Measurements from ENCODE around the gene ZSCAN9.
A peak's percentile ranks its signal among the peaks of the same experiment; 100 is the strongest.

The ZSCAN9 gene

DNA sequence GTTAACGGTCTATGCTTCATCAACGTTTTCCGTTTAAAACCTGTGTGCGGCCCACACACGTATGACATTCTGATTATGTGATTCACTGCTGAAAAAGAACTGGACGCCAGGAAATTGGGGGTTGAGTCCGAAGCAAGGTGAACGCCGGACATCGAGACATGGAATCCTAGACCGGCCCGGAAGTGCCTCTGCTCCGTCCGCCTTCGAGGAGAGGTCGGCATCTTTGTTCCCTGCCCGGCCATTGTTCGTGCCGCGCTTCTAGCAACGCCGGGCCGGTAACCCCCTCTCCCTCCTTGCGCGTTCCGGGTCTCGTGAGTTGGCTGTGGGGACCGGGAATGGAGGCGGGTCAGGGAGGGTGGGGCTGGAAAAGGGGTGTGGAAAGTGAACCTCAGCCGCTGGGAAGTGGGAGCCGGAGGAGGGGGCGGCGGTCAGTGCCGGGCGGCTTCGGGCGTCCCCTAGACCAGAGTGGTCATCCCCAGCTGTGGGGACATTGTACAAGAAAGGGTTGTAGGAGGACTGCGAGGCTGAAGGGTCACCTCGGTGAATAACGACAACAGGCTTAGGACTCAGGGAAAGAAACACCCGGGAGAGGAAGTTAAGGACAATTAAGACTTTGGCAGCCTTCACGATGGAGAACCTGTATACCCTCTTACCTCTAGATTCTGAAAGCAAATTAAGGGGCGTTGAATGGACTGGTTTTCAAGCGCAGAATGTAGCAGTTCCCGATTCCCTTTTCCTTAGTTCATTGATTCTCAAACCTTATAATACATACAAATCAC lies at the start of gene ZSCAN9:
TSS of gene ZSCAN9 (plus strand) at position 220 of the 779 bp plus-strand sequence. CDS start 1,810 bp downstream, outside the sequence.
- peak; percentile 92 for DNase-seq

DNA sequence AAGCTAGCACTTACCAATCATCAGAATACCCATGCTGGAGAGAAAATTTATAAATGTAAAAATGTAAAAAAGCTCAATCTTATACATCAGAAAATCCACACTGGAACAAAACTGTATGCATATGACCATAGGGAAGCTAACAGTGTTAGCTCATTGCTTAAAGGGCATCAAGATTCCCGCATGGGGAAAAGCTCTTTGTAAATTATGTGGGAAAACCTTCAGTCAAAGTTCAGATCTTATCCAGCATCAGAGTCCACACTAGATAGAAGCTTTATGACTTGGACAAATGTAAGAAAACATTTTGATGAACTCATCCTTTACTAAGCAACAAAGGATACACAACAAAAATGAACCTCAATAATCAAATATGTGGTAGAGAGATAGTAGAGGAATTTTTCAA lies 48.7 kb upstream of the ZSCAN9 start:
- DNase-seq: no peak

DNA sequence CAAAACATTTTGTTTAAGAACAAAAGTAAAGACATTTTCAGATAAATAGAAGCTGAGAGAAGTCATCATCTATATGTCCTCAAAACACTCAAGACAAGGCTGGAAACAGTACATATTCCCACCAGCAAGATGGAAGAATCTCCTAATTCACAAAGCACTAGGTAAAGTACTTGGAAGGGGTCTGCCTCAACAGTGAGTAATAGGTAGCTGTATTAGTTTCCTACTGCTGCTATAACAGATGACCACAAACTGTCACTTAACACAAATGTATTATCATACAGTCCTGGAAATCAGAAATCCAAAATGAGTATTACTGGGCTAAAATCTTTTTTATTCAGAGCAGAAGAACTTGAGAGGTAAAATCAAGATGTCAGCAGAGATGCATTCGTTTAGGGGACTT lies 42.8 kb upstream of the ZSCAN9 start:
- DNase-seq: no peak

DNA sequence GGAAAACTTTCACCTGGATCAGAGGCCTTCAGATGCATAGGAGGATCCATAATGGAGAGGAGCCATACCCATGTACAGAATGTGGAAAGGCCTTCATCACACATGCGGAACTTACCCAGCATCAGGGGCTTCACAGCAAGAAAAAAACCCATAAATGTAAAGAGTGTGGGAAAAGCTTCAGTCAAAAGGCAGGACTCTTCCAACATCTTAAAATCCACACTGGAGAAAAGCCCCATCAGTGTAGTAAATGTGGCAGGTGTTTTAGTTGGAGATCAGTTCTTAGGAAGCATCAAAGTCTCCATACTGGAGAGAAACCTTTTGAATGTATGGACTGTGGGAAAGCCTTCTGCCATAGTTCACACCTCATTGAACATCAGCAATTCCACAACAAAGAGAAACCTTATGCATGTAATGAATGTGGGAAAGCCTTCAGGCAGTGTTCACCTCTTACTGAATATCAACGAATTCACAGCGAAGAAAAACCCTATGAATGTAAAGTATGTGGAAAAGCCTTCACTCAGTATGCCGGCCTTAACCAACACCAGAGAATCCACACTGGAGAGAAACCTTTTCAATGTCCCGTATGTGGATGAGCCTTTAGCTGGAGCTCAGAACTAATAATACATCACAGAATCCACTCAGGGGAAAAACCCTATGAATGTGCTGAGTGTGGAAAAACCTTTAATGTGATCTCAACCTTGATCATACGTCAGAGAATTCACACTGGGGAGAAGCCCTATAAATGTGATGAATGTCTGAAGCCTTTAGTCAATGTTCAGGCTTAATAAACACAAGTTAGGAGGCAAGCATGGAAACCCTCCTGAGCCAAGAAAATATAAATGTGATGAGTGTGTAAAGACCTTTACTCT lies 36.7 kb upstream of the ZSCAN9 start:
- DNase-seq: no peak

DNA sequence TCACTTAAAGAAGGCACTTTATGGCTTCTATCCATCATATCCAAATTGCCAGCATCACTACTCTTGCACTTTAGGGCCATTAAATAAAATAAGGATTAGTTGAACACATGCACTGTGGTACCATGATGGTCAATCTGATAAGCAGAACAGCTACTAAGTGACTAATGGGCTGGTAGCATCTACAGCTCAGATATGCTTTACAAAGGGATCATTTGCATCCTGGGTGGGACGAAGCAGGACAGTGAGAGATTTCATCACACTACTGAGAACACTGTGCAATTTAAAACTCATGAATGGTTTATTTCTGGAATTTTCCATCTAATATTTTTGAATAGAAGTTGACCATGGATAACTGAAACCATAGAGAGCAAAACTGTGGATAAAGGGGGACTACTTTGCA lies 25.1 kb upstream of the ZSCAN9 start:
- no peak for DNase-seq

DNA sequence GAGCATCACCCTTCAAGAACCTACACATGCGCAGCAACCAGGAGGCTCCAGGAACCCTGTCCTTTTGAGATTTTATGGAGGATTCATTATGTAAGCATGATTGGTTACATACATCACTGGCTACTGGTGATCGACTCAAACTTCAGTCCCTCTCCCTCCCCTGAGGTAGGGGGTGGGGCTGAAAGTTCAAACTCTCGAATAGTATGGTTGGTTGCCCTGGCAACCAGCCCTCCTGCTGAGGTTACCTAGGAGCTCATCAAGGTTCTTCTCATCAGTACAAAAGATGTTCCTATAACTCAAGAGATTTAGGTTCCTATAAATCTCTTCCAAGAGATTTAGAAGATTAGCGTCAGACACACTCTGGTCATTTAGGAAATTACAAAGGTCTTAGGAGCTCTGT lies 21.9 kb upstream of the ZSCAN9 start:
- DNase-seq: no peak

DNA sequence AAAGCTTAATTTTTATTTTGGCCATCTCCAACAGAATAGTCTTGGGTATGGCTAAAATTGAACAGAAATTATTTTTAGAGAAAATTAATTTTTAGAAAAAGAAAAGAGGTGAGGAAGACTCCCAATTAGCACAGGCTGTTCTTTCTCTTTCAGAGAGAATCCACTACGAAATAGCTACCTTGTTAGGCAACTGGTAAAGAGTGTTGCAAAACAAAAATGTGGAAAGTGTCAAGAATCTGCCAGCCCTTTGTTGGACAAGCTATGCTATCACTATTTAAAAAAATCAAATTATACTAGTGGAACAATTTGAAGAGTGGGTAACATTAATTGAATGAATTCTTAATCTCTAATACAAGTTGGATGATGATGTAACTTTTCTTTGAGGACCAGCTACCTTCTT lies 19.2 kb upstream of the ZSCAN9 start:
- DNase-seq: no peak

DNA sequence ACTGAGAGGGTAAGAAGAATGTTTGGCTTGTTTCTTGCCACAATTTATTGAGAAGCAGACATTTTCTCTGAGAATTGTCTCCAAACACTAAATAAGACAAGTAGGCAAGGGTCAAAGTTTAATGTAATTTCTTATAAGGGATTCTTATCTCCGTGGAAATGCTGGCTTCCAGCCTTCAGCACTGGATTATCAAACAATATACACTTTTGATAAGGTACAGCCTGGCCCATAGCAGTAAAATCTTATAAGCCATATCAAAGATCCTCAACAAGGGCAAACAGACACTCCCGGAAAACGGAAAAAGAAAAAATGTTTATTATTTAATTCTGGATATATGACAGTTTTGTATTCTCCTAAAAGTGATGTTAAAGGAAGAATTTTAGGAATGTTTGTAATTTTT lies 18.5 kb upstream of the ZSCAN9 start:
- no peak for DNase-seq

DNA sequence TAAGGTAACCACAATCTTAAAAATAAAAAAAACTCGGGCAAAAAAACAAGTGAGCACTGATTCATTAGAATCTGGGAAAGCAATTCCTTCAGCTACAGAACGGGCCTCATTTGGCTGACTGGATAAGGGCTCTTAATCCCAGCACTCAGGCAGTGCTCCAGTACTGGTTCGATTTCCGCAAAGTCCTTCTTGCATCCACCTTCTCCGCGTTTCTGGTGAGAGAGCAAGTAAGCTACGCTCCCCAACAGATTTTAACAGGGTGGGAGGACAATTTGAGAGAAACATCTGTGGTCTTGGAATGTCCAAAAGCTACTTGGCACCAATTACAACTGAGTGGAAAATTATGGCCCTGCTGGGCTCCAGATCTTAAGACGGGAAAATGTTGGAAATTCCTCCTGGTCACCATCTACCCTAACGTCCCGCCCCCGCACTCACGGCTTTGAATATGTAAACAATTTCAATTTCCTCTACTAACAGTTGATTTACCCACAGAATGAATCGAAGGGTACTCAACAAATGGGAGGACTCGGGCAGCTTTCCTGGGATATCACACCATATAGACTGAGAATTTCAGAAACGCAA lies 18.1 kb upstream of the ZSCAN9 start:
- no peak for DNase-seq

DNA sequence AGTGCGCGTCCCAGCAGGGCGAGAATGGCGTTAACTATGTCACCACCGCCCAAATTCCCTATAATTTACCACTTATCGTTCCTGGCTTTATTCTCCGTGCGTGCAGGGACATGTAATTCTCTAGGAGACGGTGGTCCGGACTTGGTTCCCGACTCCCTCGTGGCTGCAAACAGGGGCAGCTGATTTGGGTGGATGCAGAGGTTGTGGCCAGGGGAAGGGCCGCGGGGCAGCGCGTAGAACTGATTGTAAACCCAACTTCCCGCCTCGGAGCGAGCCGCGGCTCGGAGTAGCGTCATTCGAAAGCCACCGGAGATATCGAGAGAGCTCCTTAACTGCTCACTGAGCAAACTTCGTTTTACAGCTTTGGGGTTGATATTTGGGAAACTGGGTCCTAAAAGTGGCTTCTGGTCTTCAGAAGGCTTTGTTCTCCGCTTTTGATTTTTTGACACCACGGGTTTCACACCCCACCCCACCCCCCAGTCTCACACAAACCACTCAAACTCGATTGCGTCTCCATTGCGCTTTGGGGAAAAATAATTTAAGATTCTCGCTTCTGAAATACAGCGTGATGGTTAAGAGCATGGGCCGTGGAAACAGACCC lies 17.5 kb upstream of the ZSCAN9 start:
- peak; percentile 80 for DNase-seq

DNA sequence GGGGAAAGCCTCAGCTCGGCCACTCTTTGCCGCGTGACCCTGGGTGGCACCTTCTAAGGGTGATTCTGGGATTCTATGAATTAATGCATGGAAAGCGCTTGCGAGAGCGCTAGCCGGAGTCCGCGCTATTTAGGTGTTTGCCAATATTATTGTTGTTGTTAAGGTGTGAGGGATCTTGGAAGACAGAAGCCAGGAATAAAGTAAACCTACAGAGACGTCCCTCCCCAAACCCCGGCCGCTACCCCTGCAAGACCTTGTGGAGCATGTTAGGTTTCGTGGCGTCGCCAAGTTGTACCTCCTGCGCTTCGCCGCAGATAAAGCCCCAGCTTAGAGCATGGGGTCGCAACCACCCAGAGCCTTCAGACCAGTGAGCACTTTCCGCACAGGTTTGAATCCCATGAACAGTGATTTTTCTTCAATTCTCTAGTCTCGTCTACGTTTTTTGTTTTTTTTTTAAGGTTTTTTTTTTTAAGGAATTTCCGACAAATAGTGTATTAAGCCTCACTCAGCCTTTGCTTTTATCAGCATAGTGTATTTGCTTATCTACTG lies 16.9 kb upstream of the ZSCAN9 start:
- DNase-seq: no peak

DNA sequence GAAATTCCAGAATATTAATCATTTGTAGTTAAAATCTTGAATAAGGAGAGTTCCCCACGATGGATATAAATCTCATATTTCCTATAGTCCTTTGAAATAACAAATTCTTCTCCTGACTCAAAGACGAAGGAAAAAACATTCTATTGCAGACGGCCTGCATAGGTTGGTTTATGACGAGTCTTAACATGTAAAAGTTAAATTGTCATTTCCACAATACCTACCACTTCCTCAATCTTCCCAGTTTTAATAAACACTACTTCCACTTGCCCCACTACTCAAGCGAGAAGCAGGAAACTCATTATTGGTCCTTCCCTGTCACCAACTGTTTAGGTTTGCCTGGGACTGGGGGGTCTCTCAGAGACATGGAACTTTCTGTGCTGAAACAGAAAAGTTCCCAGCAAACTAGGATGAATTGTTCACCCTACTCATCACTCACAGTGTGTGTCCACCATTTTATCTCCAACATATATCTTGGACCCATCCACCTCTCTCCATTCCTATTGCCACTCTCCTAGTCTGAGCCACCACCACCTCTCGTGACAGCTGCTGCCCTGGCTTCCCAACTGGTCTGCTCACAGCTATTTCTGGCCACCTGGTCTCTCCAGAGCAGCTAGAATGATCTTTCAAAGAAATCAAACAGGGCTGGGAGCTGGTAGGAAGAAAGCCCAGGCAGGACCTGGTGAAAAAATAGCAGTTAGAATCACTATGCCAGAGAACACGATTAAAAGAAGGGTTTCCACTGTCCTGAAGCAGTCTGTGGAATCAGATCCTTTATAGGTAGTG lies 15.1 kb upstream of the ZSCAN9 start:
- DNase-seq: no peak

DNA sequence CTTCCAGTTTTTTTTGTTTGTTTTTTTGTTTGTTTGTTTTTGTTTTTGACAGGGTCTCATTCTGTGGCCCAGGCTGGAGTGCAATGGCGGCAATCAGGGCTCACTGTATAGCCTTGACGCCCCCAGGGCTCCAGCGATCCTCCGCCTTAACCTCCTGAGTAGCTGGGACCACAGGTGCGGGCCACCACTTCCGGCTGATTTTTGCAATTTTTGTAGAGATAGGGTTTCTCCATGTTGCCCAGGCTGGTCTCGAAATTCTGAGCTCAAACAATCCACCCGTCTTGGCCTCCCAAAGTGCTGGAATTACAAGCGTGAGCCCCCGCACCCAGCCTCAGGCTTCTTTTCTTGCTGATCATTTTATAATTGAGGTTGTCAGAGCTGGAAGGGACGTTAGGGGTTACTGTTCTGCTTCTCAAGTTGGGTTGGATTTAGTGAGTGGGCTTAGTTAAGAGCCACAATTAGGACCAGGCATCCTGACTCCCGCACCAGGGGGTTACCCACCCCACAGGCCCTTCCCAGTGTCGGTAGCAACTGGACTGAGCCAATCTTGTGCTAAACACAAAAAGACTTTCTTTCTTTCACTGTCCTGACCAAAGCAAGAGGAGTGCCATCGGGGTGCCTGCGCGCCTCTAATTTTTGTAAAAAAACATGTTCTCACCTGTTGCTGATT lies 13.1 kb upstream of the ZSCAN9 start:
- no peak for DNase-seq

DNA sequence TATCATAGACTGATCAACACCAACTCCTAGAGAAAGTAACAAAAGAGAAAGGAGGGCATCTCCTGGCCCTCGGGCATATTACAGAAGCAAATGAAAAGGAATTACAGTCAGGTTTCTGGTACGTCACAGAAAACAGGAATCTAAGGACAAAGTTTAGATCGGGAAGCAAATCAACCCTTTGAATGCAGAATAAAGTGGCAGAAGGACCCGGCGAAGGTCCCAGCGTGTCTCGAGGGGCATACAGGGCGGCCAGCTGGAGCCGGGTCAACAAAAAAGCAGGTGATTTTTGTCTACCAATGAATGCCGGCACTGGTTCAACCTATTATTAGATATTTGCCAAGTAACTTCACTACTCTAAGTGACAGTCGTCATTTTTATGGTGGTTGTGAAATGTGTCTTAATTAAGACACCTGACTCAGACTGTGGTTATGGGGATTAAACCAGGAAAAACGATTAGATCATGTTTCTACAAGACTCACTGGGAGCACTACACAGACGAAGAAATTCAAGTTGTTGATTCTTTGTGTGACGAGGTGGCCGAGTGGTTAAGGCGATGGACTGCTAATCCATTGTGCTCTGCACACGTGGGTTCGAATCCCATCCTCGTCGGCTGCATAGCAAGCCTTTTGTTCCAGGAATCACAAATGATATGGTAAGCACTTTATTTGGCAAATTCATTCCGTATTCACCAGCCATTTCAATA lies 12.4 kb upstream of the ZSCAN9 start:
- DNase-seq: peak; percentile 87

DNA sequence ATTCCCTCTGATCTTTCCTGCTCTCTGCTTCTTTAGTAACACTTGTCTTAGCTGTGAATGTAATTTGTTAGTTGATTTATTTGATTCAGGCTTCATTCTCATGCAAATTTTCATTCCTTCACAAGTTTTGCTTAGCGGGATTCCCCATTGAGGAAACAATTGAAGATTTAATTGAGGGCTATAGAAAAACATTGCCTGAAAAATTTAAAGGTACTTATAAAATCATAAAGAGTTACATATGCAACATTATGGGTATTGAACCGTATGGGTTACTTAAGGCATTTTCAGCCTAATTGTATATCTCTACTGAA lies 11.9 kb upstream of the ZSCAN9 start:
- no peak for DNase-seq

DNA sequence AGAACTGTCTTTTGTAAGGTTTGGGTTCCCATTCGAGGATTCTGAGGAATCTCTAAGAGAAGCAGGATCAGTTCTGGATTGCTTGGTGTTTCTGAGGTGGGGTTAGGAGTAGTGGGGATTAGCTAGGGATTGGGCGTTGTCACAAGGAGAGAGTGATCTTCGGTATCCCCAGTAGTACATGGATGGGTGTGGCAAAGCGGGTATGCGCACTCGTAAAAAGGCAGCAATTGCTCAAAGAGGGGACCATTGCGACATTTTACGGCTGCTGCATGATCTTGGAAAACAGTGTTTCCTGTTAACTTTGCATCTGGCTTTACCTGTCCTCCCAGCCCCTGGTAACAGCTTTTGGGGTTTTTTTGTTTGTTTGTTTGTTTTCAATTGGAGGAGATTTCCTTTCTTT lies 9.7 kb upstream of the ZSCAN9 start:
- no peak for DNase-seq

DNA sequence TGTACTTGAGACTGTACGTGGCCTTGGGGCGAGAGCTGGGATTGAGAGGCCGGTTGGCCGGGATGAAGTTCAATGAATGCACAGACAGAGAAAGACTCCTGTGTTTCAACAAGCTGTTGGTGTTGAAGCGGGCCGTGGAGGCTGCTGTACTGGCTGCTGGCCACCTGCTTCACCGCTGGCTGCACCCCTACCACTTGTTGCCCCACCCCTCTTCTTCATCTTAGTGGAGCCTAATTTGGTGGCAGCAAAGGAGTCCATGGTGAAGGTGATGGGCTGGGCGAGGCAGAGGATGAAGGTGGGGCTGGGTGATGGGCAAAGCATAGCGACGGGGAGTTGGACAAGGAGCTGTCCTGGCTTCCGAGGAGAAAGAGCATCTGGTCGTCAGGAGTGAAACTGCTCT lies 7.2 kb upstream of the ZSCAN9 start:
- DNase-seq: no peak

DNA sequence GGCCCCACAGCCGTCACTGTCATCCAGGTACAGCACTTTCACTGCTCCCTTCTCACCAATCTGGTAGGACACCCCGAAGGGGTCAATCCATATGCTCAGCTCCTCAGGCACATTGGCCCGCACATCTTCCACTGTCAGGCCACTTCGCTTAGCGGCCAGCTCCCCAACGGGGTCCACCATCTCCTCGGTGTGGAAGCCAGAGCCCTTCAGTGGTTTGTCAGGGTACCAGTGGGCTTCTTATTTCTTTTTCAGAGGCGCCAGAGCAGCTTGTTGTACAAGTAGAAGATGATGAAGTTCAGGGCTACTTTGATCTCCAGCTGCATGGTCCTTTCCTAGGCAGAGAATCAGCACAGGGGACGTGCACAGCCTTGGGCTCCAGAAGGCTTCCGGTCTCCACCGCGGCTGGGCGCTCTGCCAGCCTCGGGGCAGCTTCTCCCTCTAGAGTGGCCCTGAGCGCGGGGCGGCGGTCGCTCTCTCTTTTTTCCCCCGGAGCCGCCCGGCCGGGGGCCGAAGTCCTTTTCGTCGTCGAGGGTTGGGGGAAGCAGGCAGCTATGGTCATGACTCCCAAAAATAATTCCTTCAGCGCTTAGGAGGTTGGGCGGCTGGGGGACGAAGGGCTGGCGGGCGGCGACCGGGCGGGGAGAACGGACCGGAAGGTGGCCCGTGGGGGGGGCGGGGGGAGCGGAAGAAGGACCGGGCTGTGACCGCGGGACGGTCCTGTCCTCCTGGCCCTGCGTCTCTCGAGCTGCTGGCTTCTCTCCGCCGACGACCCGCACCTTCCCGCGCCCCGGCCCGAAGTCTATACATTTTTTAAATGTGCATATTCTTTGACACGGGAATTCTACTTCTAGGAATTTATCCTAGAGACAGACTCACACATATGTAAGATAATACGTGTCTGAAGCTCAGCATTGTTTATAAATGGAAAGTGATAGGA lies 6.5 kb upstream of the ZSCAN9 start:
- peak; percentile 72 for DNase-seq

DNA sequence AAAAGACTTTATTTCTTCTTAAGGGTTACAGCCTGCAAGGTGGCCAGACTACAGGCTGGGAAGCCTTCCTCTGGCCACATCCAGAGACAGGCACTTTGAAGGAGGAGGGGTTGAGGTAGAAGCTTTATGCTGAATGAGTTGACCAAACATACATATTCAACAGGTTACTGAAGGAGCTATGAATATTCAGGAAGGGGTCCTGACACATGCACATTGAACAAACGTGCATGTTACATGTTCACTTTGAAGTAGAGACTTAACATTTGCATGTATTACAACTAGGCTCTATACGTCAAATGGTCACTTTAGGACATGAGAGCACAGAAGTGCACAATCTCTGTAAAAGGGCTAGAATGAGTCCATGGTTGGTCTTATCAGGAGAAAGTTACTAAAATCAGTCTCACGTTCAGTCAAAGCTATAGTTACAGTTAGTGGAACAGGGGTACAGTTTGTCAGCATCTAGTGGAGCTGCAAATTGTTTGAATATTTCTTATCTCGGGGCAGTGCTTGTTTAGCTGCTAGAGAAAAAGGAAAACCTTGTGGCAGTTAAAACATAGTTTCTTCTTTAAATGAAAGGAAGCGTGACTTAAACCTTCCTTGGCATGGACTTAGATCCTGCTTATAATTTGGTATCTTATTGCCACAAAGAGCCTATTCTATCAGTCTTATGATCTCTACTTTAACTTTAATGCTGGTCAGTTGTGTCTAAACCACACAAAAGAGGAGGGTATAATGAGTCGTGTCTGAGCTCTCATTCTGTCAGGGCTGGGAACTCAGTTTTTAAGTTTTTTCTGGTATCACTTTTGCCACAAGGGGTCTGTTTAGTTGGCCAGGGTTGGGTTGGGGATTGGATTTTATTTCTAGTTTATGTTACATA lies 4.6 kb upstream of the ZSCAN9 start:
- no peak for DNase-seq

Data from islet precursor cell (in vitro differentiated cells).